OCI-LY3 (cell line): ENCODE results near the gene CHN2.

Experiments
- EZH2phosphoT487 ChIP-seq: fragments of 200-600 bp; shearing (Covaris generic); IDR thresholded peaks from 2 replicates; pipeline ENCODE4 v1.6.1; 2018; ENCODE audit warnings: antibody characterized with exemption, mixed run types, low read depth
- TF ChIP-seq, protein P1 (sequence below): fragments of 200-600, 300-600 bp; sonication (generic); IDR thresholded peaks from 2 replicates; pipeline ENCODE4 v1.5.1; 2014; ENCODE audit warnings: antibody characterized with exemption, low read length, low read depth

DNA sequence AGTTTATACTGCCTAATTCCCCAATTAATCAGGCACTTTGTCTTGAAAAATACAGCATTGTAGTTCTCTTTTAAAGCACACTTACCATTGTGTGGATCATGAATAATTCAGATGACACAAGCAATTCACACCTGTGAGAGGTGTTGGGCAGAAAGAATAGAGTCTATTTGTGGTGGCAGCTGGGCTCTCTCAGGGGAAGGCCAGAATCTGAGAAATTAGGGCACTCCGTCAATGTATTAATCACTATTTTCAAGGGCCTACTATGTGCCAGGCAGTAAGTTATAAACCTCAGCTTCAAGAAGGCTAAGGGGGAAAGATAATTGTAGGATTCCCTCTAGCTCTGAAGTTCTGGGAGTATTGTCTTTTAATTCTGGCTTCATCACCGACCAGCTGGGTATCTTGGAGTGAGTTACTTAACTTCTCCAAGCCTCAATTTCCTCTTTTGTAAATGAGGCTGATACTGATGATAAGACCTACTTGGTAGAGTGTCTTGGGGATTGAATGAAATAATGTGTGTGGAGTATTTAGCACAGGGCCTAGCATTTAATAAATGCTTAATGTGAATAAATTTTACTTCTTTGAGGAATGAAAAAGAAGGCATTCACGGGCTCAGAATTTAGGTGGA is 2.5 kb downstream of the CHN2 start:
- TF ChIP-seq, protein P1, sequence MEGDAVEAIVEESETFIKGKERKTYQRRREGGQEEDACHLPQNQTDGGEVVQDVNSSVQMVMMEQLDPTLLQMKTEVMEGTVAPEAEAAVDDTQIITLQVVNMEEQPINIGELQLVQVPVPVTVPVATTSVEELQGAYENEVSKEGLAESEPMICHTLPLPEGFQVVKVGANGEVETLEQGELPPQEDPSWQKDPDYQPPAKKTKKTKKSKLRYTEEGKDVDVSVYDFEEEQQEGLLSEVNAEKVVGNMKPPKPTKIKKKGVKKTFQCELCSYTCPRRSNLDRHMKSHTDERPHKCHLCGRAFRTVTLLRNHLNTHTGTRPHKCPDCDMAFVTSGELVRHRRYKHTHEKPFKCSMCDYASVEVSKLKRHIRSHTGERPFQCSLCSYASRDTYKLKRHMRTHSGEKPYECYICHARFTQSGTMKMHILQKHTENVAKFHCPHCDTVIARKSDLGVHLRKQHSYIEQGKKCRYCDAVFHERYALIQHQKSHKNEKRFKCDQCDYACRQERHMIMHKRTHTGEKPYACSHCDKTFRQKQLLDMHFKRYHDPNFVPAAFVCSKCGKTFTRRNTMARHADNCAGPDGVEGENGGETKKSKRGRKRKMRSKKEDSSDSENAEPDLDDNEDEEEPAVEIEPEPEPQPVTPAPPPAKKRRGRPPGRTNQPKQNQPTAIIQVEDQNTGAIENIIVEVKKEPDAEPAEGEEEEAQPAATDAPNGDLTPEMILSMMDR = no peak
- TF ChIP-seq EZH2phosphoT487 = no peak
